HepG2 (cell line): ENCODE results near the gene RBM44. TPM values are rescaled to one million over a fixed set of nuclear protein-coding genes. Genes with fewer than 3 reads are reported as not detected.

Experiments used
- FOXP4 ChIP-seq: sonication (generic); formaldehyde crosslinking; IDR thresholded peaks from 2 replicates; pipeline ENCODE4 v1.4.0; 2020; ENCODE audit warnings: missing genetic modification reagents
- ZNF724P ChIP-seq: sonication (generic); formaldehyde crosslinking; IDR thresholded peaks from 2 replicates; pipeline ENCODE4 v1.8.0; 2022; ENCODE audit warnings: missing genetic modification reagents, borderline replicate concordance
- polyA plus RNA-seq, 8 experiments: library from polyadenylated mRNA; depleted of rRNA in 3 of 8; stranded (reverse) in 7 of 8; unstranded in 1 of 8; fragments of >200 nt; fragmentation: Illumina TruSeq in 4 of 8; extraction: Trizol in 4 of 8; gene quantifications; 2 replicates each; pipeline versions ENCODE4 v1.2.1 to v1.2.3, GENCODE V29; 2011 to 2016; ENCODE audit warnings: low read depth in 4 of 8, missing spikeins in 1 of 8, mixed read lengths in 1 of 8; ENCODE audit not compliant: insufficient read depth in 1 of 8
- total RNA-seq, 5 experiments: library from RNA; depleted of rRNA; stranded (reverse); fragments of >200 nt; fragmentation: Illumina TruSeq; extraction: Trizol; gene quantifications; 2 replicates each; pipeline ENCODE4 v1.2.3, GENCODE V29; 2016; ENCODE audit warnings: low read depth in 1 of 5
- TF ChIP-seq, protein P1 (sequence below), 2 experiments: sonication (generic) in 1 of 2; formaldehyde crosslinking in 1 of 2; IDR thresholded peaks; 2 replicates each; pipeline versions ENCODE4 v1.6.1 to v1.9.0; 2014 to 2022; ENCODE audit warnings: antibody characterized with exemption in 1 of 2, borderline replicate concordance in 1 of 2, inconsistent platforms in 1 of 2, low read depth in 1 of 2, missing genetic modification reagents in 1 of 2

Gene RBM44
- total and polyA plus RNA-seq, 2 of the 13 experiments (the other 11 are each of a cell fraction or from before 2014, with no cell fraction given): 0.13 to 0.50 TPM

DNA sequence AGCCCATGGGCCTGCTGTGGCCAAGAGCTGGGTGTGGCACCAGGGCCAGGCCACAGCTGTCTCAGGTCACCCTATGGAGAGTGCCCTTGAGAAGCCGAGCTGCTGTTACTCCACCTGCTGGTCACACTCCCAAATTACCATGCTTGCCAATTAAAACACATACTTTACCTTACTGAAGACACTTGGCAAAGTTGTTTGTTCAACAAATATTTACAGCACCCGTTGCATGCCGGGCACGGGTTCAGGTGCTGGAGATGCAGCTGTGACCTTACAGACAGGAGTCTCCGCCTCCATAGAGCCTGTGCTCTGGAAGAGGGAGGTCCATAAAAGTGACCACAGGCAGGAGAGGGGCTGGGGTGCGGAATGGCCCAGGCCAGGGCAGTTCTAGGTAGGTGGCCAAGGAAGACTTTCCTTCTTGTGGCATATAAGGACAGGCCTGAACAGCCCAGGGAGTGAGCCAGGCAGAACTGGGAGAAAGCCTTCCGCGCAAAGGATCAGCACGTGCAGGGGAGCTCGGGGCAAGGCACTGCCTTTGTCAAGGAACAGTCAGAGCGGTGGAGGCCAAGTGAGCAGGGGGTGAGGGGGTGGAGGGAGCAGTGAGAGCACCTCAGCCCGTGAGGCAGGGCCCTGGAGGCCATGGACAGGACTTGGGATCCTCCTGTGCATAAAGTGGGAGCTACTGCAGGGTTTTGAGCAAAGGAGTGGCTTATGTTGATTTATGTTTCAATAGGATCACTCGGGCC is 23.6 kb upstream of the RBM44 start (continued):
- TF ChIP-seq, protein P1, sequence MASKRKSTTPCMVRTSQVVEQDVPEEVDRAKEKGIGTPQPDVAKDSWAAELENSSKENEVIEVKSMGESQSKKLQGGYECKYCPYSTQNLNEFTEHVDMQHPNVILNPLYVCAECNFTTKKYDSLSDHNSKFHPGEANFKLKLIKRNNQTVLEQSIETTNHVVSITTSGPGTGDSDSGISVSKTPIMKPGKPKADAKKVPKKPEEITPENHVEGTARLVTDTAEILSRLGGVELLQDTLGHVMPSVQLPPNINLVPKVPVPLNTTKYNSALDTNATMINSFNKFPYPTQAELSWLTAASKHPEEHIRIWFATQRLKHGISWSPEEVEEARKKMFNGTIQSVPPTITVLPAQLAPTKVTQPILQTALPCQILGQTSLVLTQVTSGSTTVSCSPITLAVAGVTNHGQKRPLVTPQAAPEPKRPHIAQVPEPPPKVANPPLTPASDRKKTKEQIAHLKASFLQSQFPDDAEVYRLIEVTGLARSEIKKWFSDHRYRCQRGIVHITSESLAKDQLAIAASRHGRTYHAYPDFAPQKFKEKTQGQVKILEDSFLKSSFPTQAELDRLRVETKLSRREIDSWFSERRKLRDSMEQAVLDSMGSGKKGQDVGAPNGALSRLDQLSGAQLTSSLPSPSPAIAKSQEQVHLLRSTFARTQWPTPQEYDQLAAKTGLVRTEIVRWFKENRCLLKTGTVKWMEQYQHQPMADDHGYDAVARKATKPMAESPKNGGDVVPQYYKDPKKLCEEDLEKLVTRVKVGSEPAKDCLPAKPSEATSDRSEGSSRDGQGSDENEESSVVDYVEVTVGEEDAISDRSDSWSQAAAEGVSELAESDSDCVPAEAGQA (IDR thresholded peaks at IDR 0.05; ENCODE audit: low read depth): no peak
- TF ChIP-seq, protein P1 (CRISPR knock-in tag; IDR thresholded peaks at IDR 0.05; ENCODE audit: borderline replicate concordance): no peak
- peak; percentile 86 for TF ChIP-seq FOXP4 (CRISPR knock-in tag)
- no peak for TF ChIP-seq ZNF724P (CRISPR knock-in tag)
